Uterus (tissue), 4 donors: ENCODE measurements around the gene LIF. TPM values are rescaled to one million over a fixed set of nuclear protein-coding genes. Genes with fewer than 3 reads are reported as not detected.

ENCODE experiments used
- DNase-seq, 2 donors: peaks; one replicate each; pipeline ENCODE4 v3.0.0-alpha.2; 2019 to 2020
- H3K27ac ChIP-seq, 2 donors: fragments of 200-600 bp; sonication (generic); 1 replicate in 1 of 2; 2 replicates in 1 of 2; pipeline ENCODE4 v1.5.1; 2016 to 2018
- H3K27me3 ChIP-seq, 2 donors: fragments of 200-600 bp; sonication (generic); one replicate each; pipeline ENCODE4 v1.5.1; 2018 to 2019; ENCODE audit warnings: control low read depth in 1 of 2
- H3K36me3 ChIP-seq, 2 donors: fragments of 200-600 bp; sonication (generic); one replicate each; pipeline ENCODE4 v1.5.1; 2019; ENCODE audit warnings: control low read depth in 1 of 2
- H3K4me1 ChIP-seq, 2 donors: fragments of 200-600 bp; sonication (generic); one replicate each; pipeline ENCODE4 v1.5.1; 2018 to 2019; ENCODE audit warnings: control low read depth in 1 of 2
- H3K4me3 ChIP-seq, 2 donors: fragments of 200-600 bp; sonication (generic); 1 replicate in 1 of 2; 2 replicates in 1 of 2; pipeline ENCODE4 v1.5.1; 2018 to 2019; ENCODE audit warnings: mild to moderate bottlenecking in 1 of 2
- H3K9me3 ChIP-seq, 2 donors: fragments of 200-600 bp; sonication (generic); one replicate each; pipeline ENCODE4 v1.5.1; 2019; ENCODE audit warnings: control low read depth in 1 of 2
- CTCF ChIP-seq, 4 experiments: fragments of 200-600 bp in 2 of 4; fragments of 450-650 bp in 2 of 4; sonication (generic) in 2 of 4; IDR thresholded peaks; one replicate each; pipeline ENCODE4 v1.5.1; 2016 to 2019; ENCODE audit warnings: antibody characterized with exemption in 4 of 4, mild to moderate bottlenecking in 2 of 4, moderate library complexity in 1 of 4
- POLR2A ChIP-seq, 2 donors: fragments of 450-650 bp; IDR thresholded peaks; one replicate each; pipeline ENCODE4 v1.6.1; 2016; ENCODE audit warnings: antibody characterized with exemption in 2 of 2, mild to moderate bottlenecking in 1 of 2, moderate library complexity in 1 of 2
- intact Hi-C: fragments of 100-400 bp; cut with DNase I; formaldehyde crosslinking; loops from one replicate; pipeline ENCODE4 v1.15.1; 2023; ENCODE audit warnings: low total_unique reads
- total RNA-seq, 4 donors: library from RNA; depleted of rRNA in 3 of 4; stranded (reverse); fragments of >200 nt in 3 of 4; gene quantifications; one replicate each; pipeline versions ENCODE4 v1.1.0 to v1.2.4, GENCODE V29; 2014 to 2023
- donor health status: DM: yes; HTN: yes; CAD: no.

The LIF gene
- total RNA-seq, 4 donors from 2014 or later = under 0.01 to 3.0 (median 1.5) TPM; not detected in 1

DNA sequence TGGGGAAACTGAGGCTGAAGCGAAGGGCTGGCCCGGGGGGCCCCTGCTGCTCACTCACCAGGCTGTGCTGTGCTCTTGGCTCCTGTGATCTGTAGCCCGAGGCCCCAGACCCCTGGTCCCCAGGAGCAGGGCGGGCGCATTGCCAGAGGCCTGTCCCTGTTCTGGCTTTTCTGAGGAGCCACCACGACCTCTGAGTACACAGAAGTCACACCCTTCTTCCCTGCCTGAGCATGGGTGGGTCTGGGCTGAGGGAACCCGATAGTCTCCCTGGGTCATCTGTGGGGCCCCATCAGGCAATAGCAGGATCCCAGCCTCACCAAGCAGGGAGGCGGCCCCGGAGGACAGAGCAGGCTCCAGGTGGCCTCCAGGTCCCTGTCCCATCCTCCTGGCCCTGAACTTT lies 37.6 kb upstream of the LIF start:
- no peak overlapping the region for H3K4me3 ChIP-seq
- no peak overlapping the region for H3K27ac ChIP-seq
- no peaks in the 10 kb centered on the region for H3K9me3 ChIP-seq
- H3K36me3 ChIP-seq = no peaks in the 10 kb centered on the region
- intact Hi-C loops = no loop called here
- H3K27me3 ChIP-seq = no peaks in the 10 kb centered on the region
- H3K4me1 ChIP-seq = peaks cover 0 to 13% of the 10 kb centered on the region in 2 donors
- TF ChIP-seq POLR2A (IDR thresholded peaks at IDR 0.05) (no peak), CTCF (IDR thresholded peaks at IDR 0.05) (no peak)
- DNase-seq = no peak

DNA sequence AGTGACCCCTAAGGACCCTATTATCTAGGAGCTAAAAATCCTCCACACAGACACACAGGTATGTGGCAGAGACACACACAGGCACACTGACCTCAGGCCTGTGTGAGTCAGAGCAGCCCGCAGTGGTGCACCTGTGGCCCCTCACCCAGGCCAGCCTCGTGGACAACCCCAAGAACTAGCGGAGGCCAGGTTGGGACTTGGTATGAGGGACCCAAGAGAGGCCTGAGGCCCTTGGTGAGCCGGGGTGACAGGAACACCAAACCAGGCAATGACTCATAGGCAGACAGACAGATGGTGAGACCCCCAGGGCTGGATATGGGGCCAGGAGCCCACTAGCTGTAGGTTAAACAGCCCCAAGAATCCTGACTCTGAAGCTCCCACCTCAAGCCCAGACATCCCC lies 36.8 kb upstream of the LIF start:
- Histone ChIP-seq H3K36me3 (no peaks in the 10 kb centered on the region), H3K27ac (no peak overlapping the region), H3K4me3 (no peak overlapping the region), H3K27me3 (no peaks in the 10 kb centered on the region), H3K9me3 (no peaks in the 10 kb centered on the region), H3K4me1 (peaks cover 0 to 11% of the 10 kb centered on the region in 2 donors)
- DNase-seq = no peak
- intact Hi-C loops = no loop called here
- TF ChIP-seq POLR2A (IDR thresholded peaks at IDR 0.05) (no peak), CTCF (IDR thresholded peaks at IDR 0.05) (no peak)

GRCh38 chr22:30282616-30283046 lies 36.1 kb upstream of the LIF start:
- no peak for DNase-seq
- Histone ChIP-seq H3K9me3 (no peaks in the 10 kb centered on the region), H3K27ac (no peak overlapping the region), H3K4me1 (peaks cover 0 to 6% of the 10 kb centered on the region in 2 donors), H3K4me3 (no peak overlapping the region), H3K36me3 (no peaks in the 10 kb centered on the region), H3K27me3 (no peaks in the 10 kb centered on the region)
- TF ChIP-seq CTCF (IDR thresholded peaks at IDR 0.05) (no peak), POLR2A (IDR thresholded peaks at IDR 0.05) (no peak)
- intact Hi-C loops = no loop called here

- Histone ChIP-seq H3K4me3 (no peak overlapping the region), H3K4me1 (no peaks in the 10 kb centered on the region), H3K36me3 (no peaks in the 10 kb centered on the region), H3K27me3 (no peaks in the 10 kb centered on the region), H3K27ac (no peak overlapping the region), H3K9me3 (no peaks in the 10 kb centered on the region)
- TF ChIP-seq POLR2A (IDR thresholded peaks at IDR 0.05) (no peak), CTCF (IDR thresholded peaks at IDR 0.05) (no peak)
- intact Hi-C loops = no loop called here
- DNase-seq = no peak
These were observed 33.9 kb upstream of the LIF start for GRCh38 chr22:30280505-30280904.

- Histone ChIP-seq H3K4me3 (no peak overlapping the region), H3K27ac (no peak overlapping the region), H3K27me3 (no peaks in the 10 kb centered on the region), H3K4me1 (no peaks in the 10 kb centered on the region), H3K36me3 (no peaks in the 10 kb centered on the region), H3K9me3 (no peaks in the 10 kb centered on the region)
- intact Hi-C loops = no loop called here
- DNase-seq = no peak
- no peak for TF ChIP-seq CTCF (IDR thresholded peaks at IDR 0.05)
- TF ChIP-seq POLR2A (IDR thresholded peaks at IDR 0.05) = no peak
These were observed 33.4 kb upstream of the LIF start for GRCh38 chr22:30279932-30280331.
